Astrocyte of the hippocampus (primary cell): ENCODE results near the gene PIM2.

Experiments
- DNase-seq: peaks from one replicate; pipeline ENCODE4 v3.0.0; 2011; ENCODE audit warnings: low read depth, low spot score

Gene PIM2

GRCh38 chrX:48936429-48937053 lies 17.7 kb upstream of the PIM2 start:
- DNase-seq, result no peak

- DNase-seq, result no peak
Measured at GRCh38 chrX:48935301-48935670, 16.5 kb upstream of the PIM2 start.

GRCh38 chrX:48934581-48935300 lies 15.9 kb upstream of the PIM2 start:
- DNase-seq, result no peak

GRCh38 chrX:48933757-48934156 lies 14.9 kb upstream of the PIM2 start:
- DNase-seq, result no peak

GRCh38 chrX:48927736-48928382 lies 9.0 kb upstream of the PIM2 start:
- no peak for DNase-seq

GRCh38 chrX:48927123-48927522 lies 8.3 kb upstream of the PIM2 start:
- DNase-seq, result no peak

- no peak for DNase-seq
Measured at GRCh38 chrX:48924270-48924669, 5.4 kb upstream of the PIM2 start.

GRCh38 chrX:48923771-48924170 lies 4.9 kb upstream of the PIM2 start:
- DNase-seq, result no peak

- no peak for DNase-seq
Measured at GRCh38 chrX:48920718-48921104, 1.9 kb upstream of the PIM2 start.

GRCh38 chrX:48919947-48920717 lies 1.3 kb upstream of the PIM2 start:
- DNase-seq, result no peak

- DNase-seq, result no peak
Measured at GRCh38 chrX:48919360-48919841, 577 bp upstream of the PIM2 start.

GRCh38 chrX:48918301-48918642 lies 552 bp downstream of the PIM2 start:
- no peak for DNase-seq

GRCh38 chrX:48917139-48918001 lies 1.5 kb downstream of the PIM2 start:
- peak; percentile 92 for DNase-seq

GRCh38 chrX:48914593-48915493 lies 4.0 kb downstream of the PIM2 start:
- DNase-seq, result no peak

GRCh38 chrX:48913605-48914366 lies 5.0 kb downstream of the PIM2 start:
- no peak for DNase-seq

GRCh38 chrX:48911412-48912182 lies 7.2 kb downstream of the PIM2 start, which contains the start of gene SLC35A2:
Gene SLC35A2 (minus strand): TSS chrX:48911646. CDS start chrX:48911636, 10 bp downstream.
- peak; percentile 86 for DNase-seq

GRCh38 chrX:48910926-48911411 lies 7.9 kb downstream of the PIM2 start:
- no peak for DNase-seq

GRCh38 chrX:48909703-48910294 lies 9.0 kb downstream of the PIM2 start:
- no peak for DNase-seq
